Upper lobe of left lung (tissue), 4 donors: ENCODE results near the gene PRSS21.

ENCODE experiments used
- POLR2AphosphoS5 ChIP-seq, 2 donors: sonication (generic); formaldehyde crosslinking; IDR thresholded peaks; one replicate each; pipeline ENCODE4 v1.5.1; 2017; ENCODE audit warnings: antibody characterized with exemption in 2 of 2
- TF ChIP-seq, protein P1 (sequence below), 6 experiments: fragments of 450-650 bp in 4 of 6; fragments of 200-600 bp in 2 of 6; sonication (generic) in 2 of 6; IDR thresholded peaks; one replicate each; pipeline ENCODE4 v1.5.1; 2016 to 2019; ENCODE audit warnings: antibody characterized with exemption in 6 of 6

DNA sequence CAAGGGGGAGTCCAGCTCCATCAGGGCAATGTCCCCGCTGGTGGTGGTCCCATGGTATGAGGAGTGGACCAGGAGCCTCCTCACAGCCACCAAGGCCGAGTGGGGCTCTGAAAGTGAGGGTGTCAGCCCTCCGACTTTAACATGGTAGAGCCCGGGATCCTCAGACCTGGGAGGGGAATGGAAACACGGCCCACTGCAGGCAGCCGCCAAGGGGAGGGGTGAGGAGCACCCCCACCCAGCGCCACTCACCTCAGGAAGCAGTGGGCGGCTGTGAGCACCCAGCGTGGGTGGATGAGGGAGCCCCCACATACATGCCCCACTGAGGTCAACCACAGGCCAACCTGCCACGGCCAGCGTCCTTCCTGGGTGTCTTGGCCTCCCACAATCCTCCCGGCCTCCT lies 23.9 kb downstream of the PRSS21 start:
- TF ChIP-seq, protein P1, sequence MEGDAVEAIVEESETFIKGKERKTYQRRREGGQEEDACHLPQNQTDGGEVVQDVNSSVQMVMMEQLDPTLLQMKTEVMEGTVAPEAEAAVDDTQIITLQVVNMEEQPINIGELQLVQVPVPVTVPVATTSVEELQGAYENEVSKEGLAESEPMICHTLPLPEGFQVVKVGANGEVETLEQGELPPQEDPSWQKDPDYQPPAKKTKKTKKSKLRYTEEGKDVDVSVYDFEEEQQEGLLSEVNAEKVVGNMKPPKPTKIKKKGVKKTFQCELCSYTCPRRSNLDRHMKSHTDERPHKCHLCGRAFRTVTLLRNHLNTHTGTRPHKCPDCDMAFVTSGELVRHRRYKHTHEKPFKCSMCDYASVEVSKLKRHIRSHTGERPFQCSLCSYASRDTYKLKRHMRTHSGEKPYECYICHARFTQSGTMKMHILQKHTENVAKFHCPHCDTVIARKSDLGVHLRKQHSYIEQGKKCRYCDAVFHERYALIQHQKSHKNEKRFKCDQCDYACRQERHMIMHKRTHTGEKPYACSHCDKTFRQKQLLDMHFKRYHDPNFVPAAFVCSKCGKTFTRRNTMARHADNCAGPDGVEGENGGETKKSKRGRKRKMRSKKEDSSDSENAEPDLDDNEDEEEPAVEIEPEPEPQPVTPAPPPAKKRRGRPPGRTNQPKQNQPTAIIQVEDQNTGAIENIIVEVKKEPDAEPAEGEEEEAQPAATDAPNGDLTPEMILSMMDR (IDR thresholded peaks at IDR 0.05), result no peak
- TF ChIP-seq POLR2AphosphoS5 (IDR thresholded peaks at IDR 0.05), result no peak
